K562 (cell line): Measurements from ENCODE around the gene ARMH3. TPM values are rescaled to one million over a fixed set of nuclear protein-coding genes. Genes with fewer than 3 reads are reported as not detected.

Source experiments
- ATF7 ChIP-seq: fragments of 450-650 bp; IDR thresholded peaks from 2 replicates; pipeline ENCODE4 v1.7.1; 2014; ENCODE audit warnings: mild to moderate bottlenecking, moderate library complexity
- CBFB ChIP-seq: sonication (generic); formaldehyde crosslinking; IDR thresholded peaks from 2 replicates; pipeline ENCODE4 v1.4.0; 2020; ENCODE audit warnings: mild to moderate bottlenecking, missing genetic modification reagents
- CTBP1 ChIP-seq: fragments of 450-650 bp; IDR thresholded peaks from 2 replicates; pipeline ENCODE4 v1.6.1; 2016; ENCODE audit warnings: borderline replicate concordance
- DPF2 ChIP-seq: fragments of 450-650 bp; IDR thresholded peaks from 2 replicates; pipeline ENCODE4 v1.6.1; 2016
- EP300 ChIP-seq: IDR thresholded peaks from 2 replicates; pipeline ENCODE4 v1.6.1; 2012; ENCODE audit warnings: low read length, improper control_type of control experiment
- ETV5 ChIP-seq: sonication (generic); formaldehyde crosslinking; IDR thresholded peaks from 2 replicates; pipeline ENCODE4 v1.4.0; 2020; ENCODE audit warnings: low read depth, mild to moderate bottlenecking, missing genetic modification reagents
- FOXJ2 ChIP-seq: fragments of 200-800 bp; sonication (Bioruptor generic); IDR thresholded peaks from 2 replicates; pipeline ENCODE4 v1.6.1; 2016; ENCODE audit warnings: missing genetic modification characterization, missing compliant biosample characterization
- HMGN3 ChIP-seq: IDR thresholded peaks from 2 replicates; pipeline ENCODE4 v1.6.1; 2011; ENCODE audit warnings: borderline replicate concordance, low read depth, mild to moderate bottlenecking, mixed read lengths, low read length; ENCODE audit not compliant: insufficient read length; ENCODE audit errors: extremely low read depth
- KLF13 ChIP-seq: fragments of 450-650 bp; IDR thresholded peaks from 2 replicates; pipeline ENCODE4 v1.6.1; 2016; ENCODE audit warnings: missing genetic modification characterization, low read depth, mild to moderate bottlenecking, missing compliant biosample characterization, moderate library complexity, borderline replicate concordance
- LARP7 ChIP-seq: fragments of 450-650 bp; IDR thresholded peaks from 2 replicates; pipeline ENCODE4 v1.6.1; 2016
- LCOR ChIP-seq: sonication (generic); formaldehyde crosslinking; IDR thresholded peaks from 2 replicates; pipeline ENCODE4 v1.8.0; 2022; ENCODE audit warnings: mild to moderate bottlenecking, missing genetic modification reagents
- MAFG ChIP-seq: fragments of 450-650 bp; conservative IDR thresholded peaks from 2 replicates; pipeline ENCODE4 v1.6.1; 2016; ENCODE audit warnings: missing genetic modification characterization, missing compliant biosample characterization
- MBD2 ChIP-seq: sonication (generic); IDR thresholded peaks from 2 replicates; pipeline ENCODE4 v1.6.1; 2016; ENCODE audit warnings: low read depth, borderline replicate concordance
- MNT ChIP-seq, 2 experiments: fragments of 450-650 bp; conservative IDR thresholded peaks; 2 replicates each; pipeline ENCODE4 v1.6.1; 2017; ENCODE audit warnings: mild to moderate bottlenecking in 2 of 2, moderate library complexity in 2 of 2
- PCBP2 ChIP-seq: fragments of 200-400 bp; formaldehyde crosslinking; IDR thresholded peaks from 2 replicates; pipeline ENCODE4 v1.6.1; 2018; ENCODE audit warnings: low read length, low read depth, mild to moderate bottlenecking, moderate library complexity; ENCODE audit not compliant: poor library complexity, severe bottlenecking
- POLR2AphosphoS5 ChIP-seq: IDR thresholded peaks from 2 replicates; pipeline ENCODE4 v1.6.1; 2011; ENCODE audit warnings: mild to moderate bottlenecking, low read depth, low read length, moderate library complexity; ENCODE audit not compliant: control insufficient read depth, insufficient read depth
- PTRF ChIP-seq: fragments of 450-650 bp; IDR thresholded peaks from 2 replicates; pipeline ENCODE4 v1.6.1; 2016; ENCODE audit warnings: mild to moderate bottlenecking, missing genetic modification characterization, missing compliant biosample characterization
- RBM22 ChIP-seq: fragments of 200-400 bp; formaldehyde crosslinking; IDR thresholded peaks from 2 replicates; pipeline ENCODE4 v1.6.1; 2018; ENCODE audit warnings: low read length, low read depth; ENCODE audit not compliant: poor library complexity, severe bottlenecking
- SETDB1 ChIP-seq: IDR thresholded peaks from one replicate; pipeline ENCODE4 v1.6.1; 2012; ENCODE audit warnings: low read length, control low read depth, inconsistent platforms
- TAF15 ChIP-seq: fragments of 200-400 bp; formaldehyde crosslinking; IDR thresholded peaks from 2 replicates; pipeline ENCODE4 v1.6.1; 2017; ENCODE audit warnings: mild to moderate bottlenecking, low read depth, low read length, moderate library complexity
- TBP ChIP-seq: optimal IDR thresholded peaks from 2 replicates; pipeline ENCODE3; 2011; ENCODE audit warnings: low read depth, low read length, improper control_type of control experiment
- TOE1 ChIP-seq, 2 experiments: fragments of 450-650 bp in 1 of 2; sonication (generic) in 1 of 2; formaldehyde crosslinking in 1 of 2; IDR thresholded peaks; 2 replicates each; pipeline versions ENCODE4 v1.7.1 to v1.8.0; 2016 to 2022; ENCODE audit warnings: borderline replicate concordance in 2 of 2, mild to moderate bottlenecking in 2 of 2, antibody characterized with exemption in 1 of 2, inconsistent platforms in 1 of 2, low read depth in 1 of 2, missing genetic modification reagents in 1 of 2, moderate library complexity in 1 of 2
- ZNF197 ChIP-seq: fragments of 200-800 bp; sonication (Bioruptor generic); IDR thresholded peaks from 2 replicates; pipeline ENCODE4 v1.6.1; 2016; ENCODE audit warnings: low read depth, missing genetic modification characterization, missing compliant biosample characterization
- ZNF274 ChIP-seq: IDR thresholded peaks from 2 replicates; pipeline ENCODE4 v1.6.1; 2011; ENCODE audit warnings: low read depth, mild to moderate bottlenecking, low read length, moderate library complexity, borderline replicate concordance
- ZNF740 ChIP-seq, 3 experiments: fragments of 200-800 bp in 1 of 3; sonication (Bioruptor generic) in 1 of 3; sonication (generic) in 1 of 3; formaldehyde crosslinking in 1 of 3; IDR thresholded peaks; 2 replicates each; pipeline versions ENCODE4 v1.6.1 to v1.8.0; 2016 to 2022; ENCODE audit warnings: mild to moderate bottlenecking in 2 of 3, missing compliant biosample characterization in 2 of 3, missing genetic modification characterization in 2 of 3, missing genetic modification reagents in 1 of 3
- ZSCAN29 ChIP-seq: fragments of 450-650 bp; IDR thresholded peaks from 2 replicates; pipeline ENCODE4 v1.6.1; 2017
- polyA plus RNA-seq, 8 experiments: library from polyadenylated mRNA; depleted of rRNA in 4 of 8; stranded (reverse) in 5 of 8; unstranded in 3 of 8; fragments of >200 nt; fragmentation: Nextera tagmentation in 2 of 8; fragmentation: Illumina TruSeq in 1 of 8; extraction: Ambion mirVana in 2 of 8; extraction: Trizol in 1 of 8; gene quantifications; 2 replicates each; pipeline versions ENCODE4 v1.2.1 to v1.2.3, GENCODE V29; 2011 to 2014; ENCODE audit warnings: inconsistent platforms in 1 of 8, missing spikeins in 1 of 8
- total RNA-seq, 7 experiments: library from RNA; depleted of rRNA in 6 of 7; stranded (reverse); fragments of >200 nt in 6 of 7; fragmentation: Illumina TruSeq in 2 of 7; extraction: Trizol in 2 of 7; gene quantifications; 2 replicates each; pipeline versions ENCODE4 v1.2.1 to v1.2.3, GENCODE V29; 2011 to 2021; ENCODE audit warnings: low replicate concordance in 1 of 7

ARMH3 gene
- total and polyA plus RNA-seq, 9 of the 15 experiments (the other 6 are each of a cell fraction or from before 2014, with no cell fraction given) = 0.29 to 0.73 TPM; not detected in 7

- TF ChIP-seq ZNF197 (CRISPR knock-in tag) = 0 out of 2 replicates have a peak, but pooled peaks have one; percentile 40
- peak; percentile 42; the same call in 1 of the 2 replicates for TF ChIP-seq ETV5 (CRISPR knock-in tag)
- peak; percentile 15 for TF ChIP-seq TBP
- peak; percentile 38; the same call in 1 of the 2 replicates for TF ChIP-seq FOXJ2 (tag)
- TF ChIP-seq ATF7 = peak; percentile 81
- TF ChIP-seq MNT (conservative IDR thresholded peaks at IDR 0.05) = peak; percentile 98 to 99
- peak; percentile 98 for TF ChIP-seq KLF13
- TF ChIP-seq MAFG (tag) = peak; percentile 76
- no peak for TF ChIP-seq SETDB1
- no peak for TF ChIP-seq EP300
- peak; percentile 69 for TF ChIP-seq HMGN3
- no peak for TF ChIP-seq MBD2
- peak; percentile 56; the same call in 1 of the 2 replicates for TF ChIP-seq ZSCAN29
- TF ChIP-seq TAF15 = no peak
- TF ChIP-seq DPF2 = peak; percentile 71; the same call in 1 of the 2 replicates
- peak; percentile 31 for TF ChIP-seq RBM22
- peak; percentile 74; the same call in 1 of the 2 replicates for TF ChIP-seq CTBP1
- TF ChIP-seq ZNF740 (CRISPR knock-in tag; IDR thresholded peaks at IDR 0.05) = peak; percentile 91
- TF ChIP-seq ZNF740 (tag; IDR thresholded peaks at IDR 0.05) = no peak
- TF ChIP-seq LARP7 = peak; percentile 82; the same call in 1 of the 2 replicates
- no peak for TF ChIP-seq POLR2AphosphoS5
- 0 out of 2 replicates have a peak, but pooled peaks have one; percentile 16 for TF ChIP-seq LCOR (CRISPR knock-in tag)
- TF ChIP-seq PCBP2 = no peak
- TF ChIP-seq TOE1 (IDR thresholded peaks at IDR 0.05; ENCODE audit: borderline replicate concordance) = peak; percentile 90
- TF ChIP-seq TOE1 (CRISPR knock-in tag; IDR thresholded peaks at IDR 0.05; ENCODE audit: borderline replicate concordance, low read depth) = peak; percentile 78; the same call in 1 of the 2 replicates
- TF ChIP-seq CBFB (CRISPR knock-in tag) = peak; percentile 76; the same call in 1 of the 2 replicates
- no peak for TF ChIP-seq ZNF274
- no peak for TF ChIP-seq PTRF (tag)
These were observed 225.4 kb downstream of the ARMH3 start (continued) for GRCh38 chr10:101830322-101831168.
